HL-60 (cell line): ENCODE data around the gene ERBB4.

ENCODE experiments used
- POLR2AphosphoS5 ChIP-seq: IDR thresholded peaks from 2 replicates; pipeline ENCODE4 v1.6.1; 2012; ENCODE audit warnings: low read depth
- TF ChIP-seq, protein P1 (sequence below): IDR thresholded peaks from one replicate; pipeline ENCODE4 v1.5.1; 2011; ENCODE audit warnings: low read length, control low read depth, inconsistent platforms; ENCODE audit not compliant: insufficient read depth
- TF ChIP-seq, protein P2 (sequence below): IDR thresholded peaks from 2 replicates; pipeline ENCODE4 v1.6.1; 2012; ENCODE audit warnings: low read depth; ENCODE audit not compliant: insufficient replicate concordance

DNA sequence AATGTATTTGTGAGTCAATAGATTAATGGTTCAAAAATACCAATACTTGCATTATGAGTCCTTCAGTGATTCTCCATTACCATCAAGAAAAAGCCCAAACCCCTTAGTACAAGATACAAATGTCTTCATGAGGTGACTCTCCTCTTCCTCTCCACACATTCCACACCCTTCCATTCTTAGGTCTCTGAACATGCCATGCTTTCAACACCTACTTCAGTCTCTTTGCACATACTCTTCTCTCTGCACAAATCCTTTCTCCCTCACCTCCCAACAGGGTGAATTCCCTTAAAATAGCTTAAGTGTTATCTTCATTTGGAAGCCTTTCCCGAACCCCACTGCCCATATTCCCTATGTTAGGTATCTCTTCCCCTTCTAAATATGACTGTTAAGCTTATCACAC lies 131.9 kb downstream of the ERBB4 start:
- TF ChIP-seq, protein P1, sequence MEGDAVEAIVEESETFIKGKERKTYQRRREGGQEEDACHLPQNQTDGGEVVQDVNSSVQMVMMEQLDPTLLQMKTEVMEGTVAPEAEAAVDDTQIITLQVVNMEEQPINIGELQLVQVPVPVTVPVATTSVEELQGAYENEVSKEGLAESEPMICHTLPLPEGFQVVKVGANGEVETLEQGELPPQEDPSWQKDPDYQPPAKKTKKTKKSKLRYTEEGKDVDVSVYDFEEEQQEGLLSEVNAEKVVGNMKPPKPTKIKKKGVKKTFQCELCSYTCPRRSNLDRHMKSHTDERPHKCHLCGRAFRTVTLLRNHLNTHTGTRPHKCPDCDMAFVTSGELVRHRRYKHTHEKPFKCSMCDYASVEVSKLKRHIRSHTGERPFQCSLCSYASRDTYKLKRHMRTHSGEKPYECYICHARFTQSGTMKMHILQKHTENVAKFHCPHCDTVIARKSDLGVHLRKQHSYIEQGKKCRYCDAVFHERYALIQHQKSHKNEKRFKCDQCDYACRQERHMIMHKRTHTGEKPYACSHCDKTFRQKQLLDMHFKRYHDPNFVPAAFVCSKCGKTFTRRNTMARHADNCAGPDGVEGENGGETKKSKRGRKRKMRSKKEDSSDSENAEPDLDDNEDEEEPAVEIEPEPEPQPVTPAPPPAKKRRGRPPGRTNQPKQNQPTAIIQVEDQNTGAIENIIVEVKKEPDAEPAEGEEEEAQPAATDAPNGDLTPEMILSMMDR = no peak
- TF ChIP-seq, protein P2, sequence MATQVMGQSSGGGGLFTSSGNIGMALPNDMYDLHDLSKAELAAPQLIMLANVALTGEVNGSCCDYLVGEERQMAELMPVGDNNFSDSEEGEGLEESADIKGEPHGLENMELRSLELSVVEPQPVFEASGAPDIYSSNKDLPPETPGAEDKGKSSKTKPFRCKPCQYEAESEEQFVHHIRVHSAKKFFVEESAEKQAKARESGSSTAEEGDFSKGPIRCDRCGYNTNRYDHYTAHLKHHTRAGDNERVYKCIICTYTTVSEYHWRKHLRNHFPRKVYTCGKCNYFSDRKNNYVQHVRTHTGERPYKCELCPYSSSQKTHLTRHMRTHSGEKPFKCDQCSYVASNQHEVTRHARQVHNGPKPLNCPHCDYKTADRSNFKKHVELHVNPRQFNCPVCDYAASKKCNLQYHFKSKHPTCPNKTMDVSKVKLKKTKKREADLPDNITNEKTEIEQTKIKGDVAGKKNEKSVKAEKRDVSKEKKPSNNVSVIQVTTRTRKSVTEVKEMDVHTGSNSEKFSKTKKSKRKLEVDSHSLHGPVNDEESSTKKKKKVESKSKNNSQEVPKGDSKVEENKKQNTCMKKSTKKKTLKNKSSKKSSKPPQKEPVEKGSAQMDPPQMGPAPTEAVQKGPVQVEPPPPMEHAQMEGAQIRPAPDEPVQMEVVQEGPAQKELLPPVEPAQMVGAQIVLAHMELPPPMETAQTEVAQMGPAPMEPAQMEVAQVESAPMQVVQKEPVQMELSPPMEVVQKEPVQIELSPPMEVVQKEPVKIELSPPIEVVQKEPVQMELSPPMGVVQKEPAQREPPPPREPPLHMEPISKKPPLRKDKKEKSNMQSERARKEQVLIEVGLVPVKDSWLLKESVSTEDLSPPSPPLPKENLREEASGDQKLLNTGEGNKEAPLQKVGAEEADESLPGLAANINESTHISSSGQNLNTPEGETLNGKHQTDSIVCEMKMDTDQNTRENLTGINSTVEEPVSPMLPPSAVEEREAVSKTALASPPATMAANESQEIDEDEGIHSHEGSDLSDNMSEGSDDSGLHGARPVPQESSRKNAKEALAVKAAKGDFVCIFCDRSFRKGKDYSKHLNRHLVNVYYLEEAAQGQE = no peak
- no peak for TF ChIP-seq POLR2AphosphoS5
